ENCODE results near the gene ADCY2. TPM values are rescaled to one million over a fixed set of nuclear protein-coding genes. Genes with fewer than 3 reads are reported as not detected.

The ADCY2 gene
- total and polyA plus RNA-seq, 8 donors, result 0.29 to 7.5 (median 1.1) TPM

DNA sequence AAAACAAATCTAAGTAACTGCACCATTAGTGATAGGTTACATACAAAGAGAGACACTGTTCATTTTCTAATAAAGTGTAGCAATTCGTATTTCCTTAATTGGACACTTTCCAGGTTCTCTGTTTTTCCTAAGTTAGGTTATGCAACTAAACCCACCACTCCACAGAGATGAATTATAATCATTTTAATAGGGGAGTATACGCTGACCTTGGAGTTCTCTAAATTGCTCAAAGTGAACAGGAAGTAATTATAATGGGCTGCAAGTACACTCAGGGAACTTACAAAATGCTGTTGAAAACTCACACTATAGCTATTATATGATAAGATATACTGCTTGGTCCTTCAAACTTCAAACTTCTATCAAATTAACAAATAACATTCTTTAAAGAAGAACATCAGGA, 18.2 kb upstream of the ADCY2 start:
- Histone ChIP-seq H3K9me3 (no peaks in the 10 kb centered on the region), H3K4me3 (no peak overlapping the region), H3K27ac (no peak overlapping the region), H3K4me1 (no peaks in the 10 kb centered on the region), H3K36me3 (no peaks in the 10 kb centered on the region), H3K27me3 (peaks cover 0 to 3% (median 0%) of the 10 kb centered on the region in 3 donors)
- WGBS, 5 donors, result 49 to 62% (median 56%) methylated on average over 2 of the region's 2 CpGs
- intact Hi-C loops (cut with DNase I; ENCODE audit: low total_unique reads), result no loop called here
- no peak for DNase-seq
- TF ChIP-seq, protein P1, sequence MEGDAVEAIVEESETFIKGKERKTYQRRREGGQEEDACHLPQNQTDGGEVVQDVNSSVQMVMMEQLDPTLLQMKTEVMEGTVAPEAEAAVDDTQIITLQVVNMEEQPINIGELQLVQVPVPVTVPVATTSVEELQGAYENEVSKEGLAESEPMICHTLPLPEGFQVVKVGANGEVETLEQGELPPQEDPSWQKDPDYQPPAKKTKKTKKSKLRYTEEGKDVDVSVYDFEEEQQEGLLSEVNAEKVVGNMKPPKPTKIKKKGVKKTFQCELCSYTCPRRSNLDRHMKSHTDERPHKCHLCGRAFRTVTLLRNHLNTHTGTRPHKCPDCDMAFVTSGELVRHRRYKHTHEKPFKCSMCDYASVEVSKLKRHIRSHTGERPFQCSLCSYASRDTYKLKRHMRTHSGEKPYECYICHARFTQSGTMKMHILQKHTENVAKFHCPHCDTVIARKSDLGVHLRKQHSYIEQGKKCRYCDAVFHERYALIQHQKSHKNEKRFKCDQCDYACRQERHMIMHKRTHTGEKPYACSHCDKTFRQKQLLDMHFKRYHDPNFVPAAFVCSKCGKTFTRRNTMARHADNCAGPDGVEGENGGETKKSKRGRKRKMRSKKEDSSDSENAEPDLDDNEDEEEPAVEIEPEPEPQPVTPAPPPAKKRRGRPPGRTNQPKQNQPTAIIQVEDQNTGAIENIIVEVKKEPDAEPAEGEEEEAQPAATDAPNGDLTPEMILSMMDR (IDR thresholded peaks at IDR 0.05), result no peak
- TF ChIP-seq EP300 (IDR thresholded peaks at IDR 0.05) (no peak), POLR2AphosphoS5 (IDR thresholded peaks at IDR 0.05) (no peak), POLR2A (IDR thresholded peaks at IDR 0.05) (no peak)

DNA sequence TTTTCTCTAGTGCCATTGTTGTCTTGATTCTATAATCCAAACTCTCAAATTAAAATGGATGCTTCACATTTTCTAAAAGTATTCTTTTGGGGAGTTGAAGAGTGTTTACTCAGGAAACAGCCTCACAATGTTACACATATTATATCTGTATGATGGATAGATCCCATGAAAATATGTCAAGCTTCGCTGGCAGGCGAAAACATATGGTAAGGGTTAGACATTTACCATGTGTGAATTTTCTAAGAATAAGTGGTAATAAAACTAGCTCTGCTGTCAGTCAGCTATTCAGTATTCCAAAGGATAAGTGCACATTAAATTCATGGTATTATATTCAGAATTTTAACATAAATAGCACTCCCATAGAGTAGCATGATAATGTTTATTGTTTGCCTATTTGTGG, 13.3 kb upstream of the ADCY2 start:
- Histone ChIP-seq H3K36me3 (no peaks in the 10 kb centered on the region), H3K9me3 (no peaks in the 10 kb centered on the region), H3K4me1 (no peaks in the 10 kb centered on the region), H3K27ac (no peak overlapping the region), H3K4me3 (no peak overlapping the region), H3K27me3 (peaks cover 0 to 15% (median 3%) of the 10 kb centered on the region in 3 donors)
- WGBS, 5 donors, result 79 to 90% (median 86%) methylated on average over 2 of the region's 2 CpGs
- TF ChIP-seq, protein P1 (IDR thresholded peaks at IDR 0.05), result no peak
- TF ChIP-seq EP300 (IDR thresholded peaks at IDR 0.05), result no peak
- no peak for TF ChIP-seq POLR2A (IDR thresholded peaks at IDR 0.05)
- TF ChIP-seq POLR2AphosphoS5 (IDR thresholded peaks at IDR 0.05), result no peak
- DNase-seq, result no peak
- intact Hi-C loops (cut with DNase I; ENCODE audit: low total_unique reads), result no loop called here

DNA sequence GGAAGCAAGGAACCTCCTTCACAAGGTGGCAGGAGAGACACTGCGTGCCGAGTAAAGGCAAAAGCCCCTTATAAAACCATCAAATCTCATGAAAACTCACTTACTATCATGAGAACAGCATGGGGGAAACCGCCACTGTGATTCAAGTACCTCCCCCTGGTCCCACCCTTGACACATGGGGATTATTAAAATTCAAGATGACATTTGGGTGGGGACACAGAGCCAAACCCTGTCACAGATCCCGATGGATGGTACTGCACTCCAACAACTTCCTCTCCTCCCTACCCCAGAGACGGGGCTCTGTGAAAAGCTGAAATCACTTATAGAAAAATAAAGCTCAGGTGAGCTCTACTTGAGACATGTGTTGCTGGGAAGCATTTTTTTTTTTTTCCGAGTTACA, 10.3 kb upstream of the ADCY2 start:
- TF ChIP-seq, protein P1 (IDR thresholded peaks at IDR 0.05), result no peak
- TF ChIP-seq POLR2AphosphoS5 (IDR thresholded peaks at IDR 0.05) (no peak), EP300 (IDR thresholded peaks at IDR 0.05) (no peak), POLR2A (IDR thresholded peaks at IDR 0.05) (no peak)
- no peaks in the 10 kb centered on the region for H3K36me3 ChIP-seq
- DNase-seq, result no peak
- intact Hi-C loops (cut with DNase I; ENCODE audit: low total_unique reads), result no loop called here
- no peaks in the 10 kb centered on the region for H3K9me3 ChIP-seq
- WGBS, 5 donors, result 89 to 95% (median 94%) methylated on average over 6 of the region's 6 CpGs
- H3K4me3 ChIP-seq, result no peak overlapping the region
- H3K4me1 ChIP-seq, result no peaks in the 10 kb centered on the region
- H3K27ac ChIP-seq, result no peak overlapping the region
- peaks cover 0 to 15% (median 3%) of the 10 kb centered on the region in 3 donors for H3K27me3 ChIP-seq

DNA sequence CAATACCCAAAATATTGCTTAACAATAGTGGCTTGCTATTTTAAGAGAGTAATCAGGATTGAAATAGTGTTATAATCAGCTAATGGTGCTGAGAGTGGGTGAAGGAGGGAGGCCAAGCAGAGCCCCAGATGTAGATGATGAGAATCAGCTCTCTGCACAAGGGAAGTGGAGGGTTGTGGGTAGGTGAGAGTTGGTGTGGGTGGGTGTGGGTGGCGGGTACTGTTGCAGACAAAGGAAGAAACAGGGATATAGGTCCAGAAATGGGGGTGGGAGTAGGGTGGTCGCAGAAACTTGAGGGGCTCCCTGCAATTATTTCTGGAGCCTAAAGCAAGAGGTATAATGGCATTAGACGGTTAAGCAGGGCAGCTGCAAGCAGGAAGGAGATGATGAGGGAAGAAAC, 7.4 kb upstream of the ADCY2 start:
- no peak for DNase-seq
- TF ChIP-seq, protein P1 (IDR thresholded peaks at IDR 0.05), result no peak
- TF ChIP-seq EP300 (IDR thresholded peaks at IDR 0.05) (no peak), POLR2AphosphoS5 (IDR thresholded peaks at IDR 0.05) (no peak), POLR2A (IDR thresholded peaks at IDR 0.05) (no peak)
- Histone ChIP-seq H3K9me3 (no peaks in the 10 kb centered on the region), H3K27me3 (peaks cover 0 to 11% (median 3%) of the 10 kb centered on the region in 3 donors), H3K27ac (no peak overlapping the region), H3K36me3 (no peaks in the 10 kb centered on the region), H3K4me3 (no peak overlapping the region), H3K4me1 (peaks cover 0 to 18% (median 10%) of the 10 kb centered on the region in 4 donors)
- intact Hi-C loops (cut with DNase I; ENCODE audit: low total_unique reads), result no loop called here
- WGBS, 5 donors, result 77 to 91% (median 85%) methylated on average over 3 of the region's 3 CpGs

All from stomach (tissue), 9 donors.